Activated naive CD8-positive, alpha-beta T cell treated with anti-CD3 and anti-CD28 coated beads, Interleukin-2, amount 10 ng/mL, durations not matched to agents 7 days and 5 days (primary cell): ENCODE results near the gene FOXD1. TPM values are rescaled to one million over a fixed set of nuclear protein-coding genes. Genes with fewer than 3 reads are reported as not detected.
"Not testable (repeated sequence)": the region's sequence is repeated elsewhere in the genome, so short reads cannot be mapped to it uniquely, and the experiment has no call there.

Experiments
- ATAC-seq: fragments of 150-1000 bp; cut with Tn5 transposase; one replicate; pipeline ENCODE4 v1.10.0; 2021; ENCODE audit warnings: low read depth, moderate library complexity
- POLR2A ChIA-PET: fragments of 350-600 bp; sonication (Branson Sonifier 250); formaldehyde crosslinking; loops from one replicate; lab custom pipeline; 2021; ENCODE audit warnings: antibody characterized with exemption; lab: Charles Lee
- DNase-seq: peaks from one replicate; pipeline ENCODE4 v3.0.0; 2021
- H3K27ac Mint-ChIP-seq: one replicate; pipeline ENCODE4 v1.8.0; 2022; ENCODE audit warnings: mild to moderate bottlenecking, mixed read lengths
- H3K27me3 Mint-ChIP-seq: one replicate; pipeline ENCODE4 v1.8.0; 2022; ENCODE audit warnings: mild to moderate bottlenecking, moderate library complexity, mixed read lengths
- H3K36me3 Mint-ChIP-seq: one replicate; pipeline ENCODE4 v1.8.0; 2021; ENCODE audit warnings: mild to moderate bottlenecking, mixed read lengths
- H3K4me1 Mint-ChIP-seq: one replicate; pipeline ENCODE4 v1.8.0; 2021; ENCODE audit warnings: mixed read lengths
- H3K4me3 Mint-ChIP-seq: one replicate; pipeline ENCODE4 v1.8.0; 2022; ENCODE audit warnings: mild to moderate bottlenecking, moderate library complexity, mixed read lengths
- H3K9me3 Mint-ChIP-seq: one replicate; pipeline ENCODE4 v1.8.0; 2021; ENCODE audit warnings: mixed read lengths
- total RNA-seq, 2 experiments: library from RNA; stranded (reverse); gene quantifications; one replicate each; pipeline ENCODE4 v1.2.3, GENCODE V29; 2021

The FOXD1 gene
- under 1 TPM in 1 of 2 experiments, not detected in 1; 0.14 TPM for total RNA-seq

DNA sequence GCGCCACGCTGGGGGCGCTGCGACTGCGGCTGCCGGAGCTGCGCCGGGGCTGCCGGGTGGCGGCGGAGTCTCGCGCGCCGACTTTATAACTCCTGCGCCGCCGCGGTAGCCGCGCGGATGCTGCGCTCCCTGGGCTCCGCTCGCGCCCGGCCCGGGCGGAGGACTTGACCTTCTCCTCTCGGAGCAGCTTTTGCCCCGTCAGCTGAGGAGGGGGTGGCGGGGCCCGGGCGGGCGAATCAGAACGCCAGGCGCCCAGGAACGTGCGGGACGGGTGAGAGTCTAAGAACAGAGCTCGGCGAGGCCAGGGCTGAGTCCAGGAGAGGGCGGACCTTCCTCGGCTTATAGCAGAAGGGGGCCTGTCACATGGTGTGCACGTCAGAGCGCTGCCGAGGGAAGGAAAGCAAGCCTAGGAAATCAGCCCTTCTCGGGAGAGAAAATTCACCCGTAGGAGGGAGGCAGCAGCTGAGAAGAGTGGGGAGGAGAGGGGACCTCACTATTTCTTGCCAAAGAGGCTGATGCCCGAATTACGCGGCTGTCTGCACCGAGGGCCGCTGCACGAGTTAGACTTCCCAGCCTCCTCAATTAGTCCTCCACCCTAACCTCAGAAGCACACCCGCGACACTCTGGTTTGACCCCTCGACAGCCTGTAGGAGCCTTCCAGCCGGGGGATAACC lies at the start of gene FOXD1:
TSS of gene FOXD1 (minus strand) at position 315 of the 674 bp plus-strand sequence. CDS start 415 bp downstream, outside the sequence.
- Mint-ChIP-seq H3K4me3 (peak within 1 kb of the TSS; percentile 77), H3K36me3 (peaks cover 3% of the 10 kb centered on the region), H3K4me1 (peaks cover 14% of the 10 kb centered on the region), H3K27me3 (peaks cover 84% of the 10 kb centered on the region), H3K27ac (peak within 1 kb of the TSS; percentile 68), H3K9me3 (no peaks in the 10 kb centered on the region)
- ATAC-seq (peak; percentile 51), DNase-seq (peak; percentile 60)
- POLR2A ChIA-PET: no interaction called here

DNA sequence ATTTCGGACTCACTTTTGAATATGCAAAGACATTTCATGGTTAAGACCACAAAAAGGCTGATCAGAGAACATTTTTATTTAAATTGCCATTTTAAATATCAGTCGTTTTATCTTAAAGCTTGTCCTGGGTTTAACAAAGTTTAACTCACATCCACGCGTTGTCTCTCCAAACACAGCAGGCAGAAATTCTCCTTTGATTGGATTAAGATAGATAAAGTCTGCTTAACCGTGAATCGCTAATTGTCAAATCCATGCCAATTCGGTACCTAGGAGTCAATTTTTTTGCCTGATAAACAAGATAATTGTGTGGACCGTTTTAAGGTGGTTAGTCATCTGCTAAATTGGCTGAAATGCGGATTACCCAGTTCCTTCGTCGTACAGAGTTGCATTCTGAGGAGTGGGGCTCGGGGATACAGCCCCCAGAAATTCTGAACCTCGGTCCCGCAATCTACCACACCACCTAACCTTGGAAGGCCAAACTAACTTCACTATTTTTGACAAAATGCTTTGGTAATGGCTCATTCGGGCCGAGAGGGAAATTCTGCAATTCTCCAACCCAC lies 49.0 kb upstream of the FOXD1 start:
- no peaks in the 10 kb centered on the region for H3K9me3 Mint-ChIP-seq
- H3K27me3 Mint-ChIP-seq: peaks cover 11% of the 10 kb centered on the region
- no peak for DNase-seq
- H3K4me1 Mint-ChIP-seq: peaks cover 33% of the 10 kb centered on the region
- POLR2A ChIA-PET: interaction anchor here (1.3 to 1.9 kb wide), 3 partner anchors 22 to 649 kb away, joined by 3 to 17 read pairs (median 9); partner anchors contain the start of genes ANKRA2 and UTP15
- peak overlapping the region; percentile 99 for H3K27ac Mint-ChIP-seq
- no peak for ATAC-seq
- peak overlapping the region; percentile 97 for H3K4me3 Mint-ChIP-seq
- peaks cover 18% of the 10 kb centered on the region for H3K36me3 Mint-ChIP-seq

DNA sequence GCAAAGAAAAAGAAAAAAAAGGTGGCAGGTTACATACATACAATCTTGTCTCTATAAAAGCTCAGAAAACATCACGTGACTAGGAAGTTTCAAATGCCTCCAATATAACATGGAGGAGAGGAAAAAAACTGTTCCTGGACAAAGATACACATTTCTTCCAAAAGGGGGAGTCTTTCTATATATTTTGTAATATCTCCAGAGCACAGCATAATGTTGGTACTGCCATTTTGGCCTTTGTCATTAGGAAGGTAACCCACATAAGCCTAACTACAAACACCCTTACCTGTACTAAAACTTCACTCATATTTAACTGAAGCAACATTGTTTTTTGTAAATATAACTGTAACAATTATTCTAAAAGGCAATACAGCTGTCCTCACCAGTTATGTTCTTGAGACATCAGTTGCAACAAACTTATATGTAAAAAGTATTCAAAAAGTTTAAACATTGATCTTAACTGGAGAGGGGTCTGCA lies 48.4 kb upstream of the FOXD1 start:
- no peak for DNase-seq
- peaks cover 12% of the 10 kb centered on the region for H3K27me3 Mint-ChIP-seq
- no peaks in the 10 kb centered on the region for H3K9me3 Mint-ChIP-seq
- H3K4me1 Mint-ChIP-seq: peaks cover 28% of the 10 kb centered on the region
- H3K36me3 Mint-ChIP-seq: peaks cover 18% of the 10 kb centered on the region
- no peak overlapping the region for H3K27ac Mint-ChIP-seq
- ATAC-seq: no peak
- peak overlapping the region; percentile 97 for H3K4me3 Mint-ChIP-seq
- POLR2A ChIA-PET: interaction anchor here (1.1 kb wide), 1 partner anchor 20 kb away, joined by 3 read pairs; no protein-coding TSS in a partner anchor

DNA sequence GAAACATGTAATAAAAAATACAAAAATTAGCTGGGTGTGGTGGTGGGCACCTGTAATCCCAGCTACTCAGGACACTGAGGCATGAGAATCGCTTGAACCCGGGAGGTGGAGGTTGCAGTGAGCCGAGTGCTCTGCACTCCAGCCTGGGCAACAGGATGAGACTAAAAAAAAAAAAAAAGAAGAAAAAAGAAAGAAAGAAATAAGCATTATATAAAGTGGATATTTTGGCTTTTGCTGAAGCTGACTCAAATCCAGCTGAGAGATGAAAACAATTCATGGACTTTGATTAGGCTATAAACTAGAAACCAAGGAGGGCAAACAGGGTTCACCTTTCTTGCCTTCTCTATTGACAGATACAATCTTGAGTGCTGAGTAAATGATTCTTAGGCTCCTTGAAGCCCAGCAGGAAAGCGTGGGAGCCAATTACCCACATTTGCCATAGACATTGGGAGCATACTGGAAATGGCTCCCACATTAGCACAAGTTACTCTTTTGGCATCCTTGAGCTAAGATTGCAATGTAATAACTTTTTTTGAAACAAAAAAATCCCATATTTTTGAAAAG lies 47.3 kb upstream of the FOXD1 start:
- no peak for ATAC-seq
- Mint-ChIP-seq H3K27me3 (peaks cover 20% of the 10 kb centered on the region), H3K27ac (no peak overlapping the region), H3K4me1 (peaks cover 22% of the 10 kb centered on the region), H3K36me3 (peaks cover 12% of the 10 kb centered on the region), H3K4me3 (no peak overlapping the region), H3K9me3 (no peaks in the 10 kb centered on the region)
- POLR2A ChIA-PET: interaction anchor here (1.1 kb wide), 1 partner anchor 22 kb away, joined by 3 read pairs; no protein-coding TSS in a partner anchor
- no peak for DNase-seq

DNA sequence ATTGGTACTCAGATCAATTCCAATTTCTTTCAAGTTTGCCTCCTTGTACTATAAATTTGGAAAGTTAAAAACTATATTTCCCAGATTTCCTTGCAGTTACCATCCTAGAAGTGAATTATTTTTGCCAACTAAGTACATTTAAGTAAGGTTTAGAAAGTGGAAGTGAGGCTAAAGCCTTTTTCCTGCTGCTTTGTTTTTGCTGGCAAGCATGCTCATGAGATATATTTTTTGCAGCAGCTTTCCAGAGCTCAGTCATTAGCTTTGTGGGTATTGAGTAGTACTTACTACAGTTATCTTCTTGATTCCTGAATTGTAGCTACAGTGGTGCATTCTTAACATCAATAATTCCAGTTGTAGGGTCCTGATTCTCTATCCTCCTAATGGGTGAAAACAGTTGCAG lies 46.1 kb upstream of the FOXD1 start:
- H3K27ac Mint-ChIP-seq: no peak overlapping the region
- peaks cover 16% of the 10 kb centered on the region for H3K4me1 Mint-ChIP-seq
- ATAC-seq (no peak), DNase-seq (no peak)
- peaks cover 28% of the 10 kb centered on the region for H3K27me3 Mint-ChIP-seq
- H3K4me3 Mint-ChIP-seq: no peak overlapping the region
- POLR2A ChIA-PET: no interaction called here
- H3K36me3 Mint-ChIP-seq: peaks cover 7% of the 10 kb centered on the region
- H3K9me3 Mint-ChIP-seq: no peaks in the 10 kb centered on the region

DNA sequence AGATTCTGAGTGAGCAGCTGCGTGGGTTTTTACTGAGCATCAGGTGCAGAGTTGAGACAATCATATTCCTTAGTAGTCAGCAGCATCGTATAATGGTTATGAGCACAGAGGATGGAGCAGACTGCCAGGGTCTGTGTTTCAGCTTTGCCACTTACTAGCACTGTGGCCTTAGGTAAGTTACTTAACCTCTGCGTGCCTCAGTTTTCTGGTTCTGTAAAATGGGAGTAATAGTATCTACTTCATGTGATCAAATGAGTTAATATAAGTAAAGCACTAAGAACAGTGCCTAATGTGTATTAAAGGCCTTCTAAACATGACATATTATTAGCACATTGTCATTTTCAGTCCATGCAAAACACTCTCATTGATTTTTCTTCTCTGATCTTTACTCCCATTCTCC lies 44.8 kb upstream of the FOXD1 start:
- peaks cover 32% of the 10 kb centered on the region for H3K27me3 Mint-ChIP-seq
- DNase-seq (no peak), ATAC-seq (no peak)
- no peak overlapping the region for H3K27ac Mint-ChIP-seq
- POLR2A ChIA-PET: no interaction called here
- H3K9me3 Mint-ChIP-seq: no peaks in the 10 kb centered on the region
- H3K4me3 Mint-ChIP-seq: no peak overlapping the region
- no peaks in the 10 kb centered on the region for H3K36me3 Mint-ChIP-seq
- peaks cover 9% of the 10 kb centered on the region for H3K4me1 Mint-ChIP-seq

DNA sequence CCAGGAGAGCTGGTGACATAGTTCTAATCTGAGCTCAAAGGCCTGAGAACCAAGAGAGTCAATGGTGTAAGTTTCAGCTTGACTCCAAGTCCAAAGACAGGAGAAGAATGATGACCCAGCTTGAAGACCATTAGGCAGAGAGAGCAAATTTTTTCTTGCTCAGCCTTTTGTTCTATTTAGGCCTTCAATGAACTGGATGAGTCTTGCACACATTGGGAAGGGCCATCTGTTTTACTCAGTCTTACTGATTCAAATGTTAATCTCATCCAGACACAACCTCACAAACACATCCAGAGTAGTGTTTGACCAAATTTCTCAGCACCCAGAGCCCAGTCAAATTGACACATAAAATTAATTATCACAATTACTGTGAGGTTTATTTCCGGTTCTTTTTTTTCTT lies 42.6 kb upstream of the FOXD1 start:
- Mint-ChIP-seq H3K36me3 (no peaks in the 10 kb centered on the region), H3K27me3 (peaks cover 46% of the 10 kb centered on the region), H3K9me3 (no peaks in the 10 kb centered on the region), H3K4me1 (no peaks in the 10 kb centered on the region), H3K4me3 (no peak overlapping the region), H3K27ac (no peak overlapping the region)
- DNase-seq (no peak), ATAC-seq (no peak)
- POLR2A ChIA-PET: no interaction called here

DNA sequence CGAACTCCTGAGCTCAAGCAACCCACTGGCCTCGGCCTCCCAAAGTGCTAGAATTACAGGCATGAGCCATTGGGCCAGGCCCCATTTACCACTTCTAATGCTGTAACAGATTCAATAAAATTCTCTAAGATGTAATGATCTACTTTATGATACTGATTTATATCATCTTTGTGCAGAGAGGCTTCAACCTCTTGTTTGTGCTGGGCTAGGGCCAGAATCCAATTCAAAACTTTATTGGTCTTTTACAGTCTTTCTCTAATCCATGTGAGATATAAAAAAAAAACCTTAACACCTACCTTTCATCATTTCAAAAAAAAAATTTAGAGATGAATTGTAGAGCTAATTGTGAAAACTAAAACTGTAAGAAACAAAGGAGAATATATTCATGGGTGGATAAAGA lies 41.5 kb upstream of the FOXD1 start:
- no peak for ATAC-seq
- H3K4me3 Mint-ChIP-seq: no peak overlapping the region
- H3K36me3 Mint-ChIP-seq: no peaks in the 10 kb centered on the region
- no peak for DNase-seq
- peaks cover 45% of the 10 kb centered on the region for H3K27me3 Mint-ChIP-seq
- POLR2A ChIA-PET: no interaction called here
- H3K4me1 Mint-ChIP-seq: no peaks in the 10 kb centered on the region
- no peak overlapping the region for H3K27ac Mint-ChIP-seq
- no peaks in the 10 kb centered on the region for H3K9me3 Mint-ChIP-seq

DNA sequence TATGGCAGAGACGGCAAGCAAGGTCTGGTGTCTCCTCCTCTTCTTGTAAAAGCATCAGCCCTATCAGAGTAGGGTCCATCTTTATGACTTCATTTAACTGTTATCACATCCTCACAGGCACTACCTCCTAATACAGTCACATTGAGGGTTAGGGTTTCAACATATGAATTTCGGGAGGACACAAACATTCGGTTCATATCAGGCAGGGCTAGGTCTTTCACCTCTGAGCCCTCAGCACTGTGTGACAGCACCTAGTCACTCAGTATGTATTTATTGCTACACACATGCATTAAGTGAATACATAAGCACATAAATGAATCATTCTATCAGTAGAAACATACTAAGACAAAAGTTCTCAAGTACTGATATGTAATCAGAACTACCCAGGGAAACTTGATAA lies 40.2 kb upstream of the FOXD1 start:
- DNase-seq: no peak
- ATAC-seq: no peak
- Mint-ChIP-seq H3K27me3 (peaks cover 40% of the 10 kb centered on the region), H3K4me3 (no peak overlapping the region), H3K36me3 (no peaks in the 10 kb centered on the region), H3K9me3 (no peaks in the 10 kb centered on the region), H3K27ac (no peak overlapping the region), H3K4me1 (no peaks in the 10 kb centered on the region)
- POLR2A ChIA-PET: no interaction called here

DNA sequence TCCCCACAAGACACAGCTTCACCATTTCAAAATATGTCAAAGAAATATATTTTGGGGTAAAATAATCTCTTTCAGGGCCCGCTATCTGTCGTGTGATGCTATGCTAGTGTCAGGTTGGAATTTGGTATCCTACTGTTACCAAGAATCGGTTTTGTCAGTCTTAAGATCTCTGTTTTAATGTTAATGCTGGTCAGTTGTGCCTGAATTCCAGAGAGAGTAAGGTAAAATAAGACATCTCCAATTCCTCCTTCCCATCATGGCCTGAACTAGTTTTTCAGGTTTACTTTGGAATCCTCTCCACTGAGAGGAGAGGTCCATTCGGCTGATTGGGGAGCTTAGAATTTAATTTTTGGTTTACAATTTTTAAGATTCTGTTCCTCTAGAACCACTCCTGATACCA lies 39.2 kb upstream of the FOXD1 start:
- DNase-seq: no peak
- H3K27me3 Mint-ChIP-seq: peaks cover 41% of the 10 kb centered on the region
- H3K4me3 Mint-ChIP-seq: no peak overlapping the region
- no peak overlapping the region for H3K27ac Mint-ChIP-seq
- POLR2A ChIA-PET: no interaction called here
- ATAC-seq: no peak
- no peaks in the 10 kb centered on the region for H3K4me1 Mint-ChIP-seq
- no peaks in the 10 kb centered on the region for H3K36me3 Mint-ChIP-seq
- no peaks in the 10 kb centered on the region for H3K9me3 Mint-ChIP-seq

DNA sequence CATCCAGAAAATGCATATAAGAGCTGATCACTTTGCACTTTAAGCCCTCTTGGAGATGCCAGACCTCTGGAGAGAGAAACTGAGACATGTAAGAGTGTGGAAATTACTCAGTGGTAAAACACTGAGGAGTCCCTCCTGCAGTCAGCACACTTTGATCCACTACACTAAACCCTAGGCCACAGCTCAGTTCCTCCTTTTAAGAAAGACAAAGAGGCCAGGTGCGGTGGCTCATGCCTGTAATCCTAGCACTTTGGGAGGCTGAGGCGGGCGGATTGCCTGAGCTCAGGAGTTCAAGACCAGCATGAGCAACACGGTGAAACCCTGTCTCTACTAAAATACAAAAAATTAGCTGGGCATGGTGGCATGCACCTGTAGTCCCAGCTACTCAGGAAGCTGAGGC lies 38.7 kb upstream of the FOXD1 start:
- H3K27ac Mint-ChIP-seq, H3K9me3 Mint-ChIP-seq, POLR2A ChIA-PET, ATAC-seq, H3K4me3 Mint-ChIP-seq, H3K4me1 Mint-ChIP-seq, H3K36me3 Mint-ChIP-seq, DNase-seq: not testable (repeated sequence)
- peaks cover 38% of the 10 kb centered on the region for H3K27me3 Mint-ChIP-seq

DNA sequence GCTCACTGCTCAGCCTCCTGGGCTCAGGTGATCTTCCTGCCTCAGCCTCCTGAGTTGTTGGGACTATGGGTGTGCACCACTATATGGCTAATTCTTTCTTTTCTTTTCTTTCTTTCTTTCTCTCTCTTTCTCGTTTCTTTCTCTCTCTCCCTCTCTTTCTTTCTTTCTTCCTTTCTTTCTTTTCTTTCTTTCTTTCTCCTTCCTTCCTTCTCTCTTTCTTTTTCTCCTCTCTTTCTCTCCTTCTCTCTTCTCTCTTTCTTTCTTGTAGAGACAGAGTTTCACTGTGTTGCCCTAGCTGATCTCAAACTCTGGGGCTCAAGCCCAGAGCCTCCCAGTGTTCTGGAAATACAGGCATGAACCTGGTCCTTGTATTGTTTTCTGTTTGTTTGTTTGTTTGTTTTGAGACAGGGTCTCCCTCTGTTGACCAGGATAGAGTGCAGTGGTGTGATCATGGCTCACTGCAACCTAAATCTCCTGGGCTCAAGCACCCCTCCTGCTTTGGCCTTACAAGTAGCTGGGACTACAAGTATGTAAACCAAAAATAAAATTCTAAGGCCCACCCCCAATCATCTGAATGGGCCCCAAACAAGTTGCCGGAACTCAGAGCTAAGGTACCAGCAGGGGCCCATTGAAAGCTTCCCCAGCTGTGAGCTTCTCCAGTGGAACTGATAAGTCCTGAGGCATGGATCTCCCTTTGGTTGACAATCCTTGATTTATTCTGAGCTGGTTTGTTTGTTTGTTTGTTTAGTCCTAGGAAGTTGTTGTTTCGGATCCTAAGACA lies 37.7 kb upstream of the FOXD1 start:
- Mint-ChIP-seq H3K4me3 (no peak overlapping the region), H3K27ac (no peak overlapping the region), H3K9me3 (no peaks in the 10 kb centered on the region), H3K4me1 (no peaks in the 10 kb centered on the region), H3K27me3 (peaks cover 35% of the 10 kb centered on the region), H3K36me3 (no peaks in the 10 kb centered on the region)
- POLR2A ChIA-PET: no interaction called here
- DNase-seq (no peak), ATAC-seq (no peak)

DNA sequence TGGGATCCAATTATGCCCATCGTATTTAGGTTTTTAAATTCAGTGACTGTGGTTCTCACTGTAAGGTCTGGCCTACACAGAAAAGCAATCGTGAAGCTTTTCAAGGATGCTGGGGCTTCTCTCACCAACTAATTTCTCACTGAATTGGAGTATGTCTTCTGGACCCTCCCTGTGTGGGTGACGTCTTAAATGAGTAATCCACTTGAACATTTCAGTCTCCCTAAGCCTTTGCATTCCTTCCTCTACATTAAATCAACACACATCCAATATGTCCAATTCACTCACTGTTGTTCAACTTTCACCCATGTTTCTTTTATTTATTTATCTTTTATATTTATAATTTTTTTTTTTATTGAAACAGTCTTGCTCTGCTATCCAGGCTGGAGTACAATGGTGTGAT lies 37.1 kb upstream of the FOXD1 start:
- DNase-seq: no peak
- Mint-ChIP-seq H3K4me1 (no peaks in the 10 kb centered on the region), H3K4me3 (no peak overlapping the region), H3K9me3 (no peaks in the 10 kb centered on the region), H3K27ac (no peak overlapping the region), H3K27me3 (peaks cover 30% of the 10 kb centered on the region), H3K36me3 (no peaks in the 10 kb centered on the region)
- ATAC-seq: no peak
- POLR2A ChIA-PET: no interaction called here
